NCI-H526 (cell line): ENCODE results near the gene CIDEA.
"Not testable (repeated sequence)": the region's sequence is repeated elsewhere in the genome, so short reads cannot be mapped to it uniquely, and the experiment has no call there.

Experiments
- DNase-seq, 2 experiments: peaks; one replicate each; lab custom pipeline; 2025; lab: John Stamatoyannopoulos, UW

Gene CIDEA, protein sequence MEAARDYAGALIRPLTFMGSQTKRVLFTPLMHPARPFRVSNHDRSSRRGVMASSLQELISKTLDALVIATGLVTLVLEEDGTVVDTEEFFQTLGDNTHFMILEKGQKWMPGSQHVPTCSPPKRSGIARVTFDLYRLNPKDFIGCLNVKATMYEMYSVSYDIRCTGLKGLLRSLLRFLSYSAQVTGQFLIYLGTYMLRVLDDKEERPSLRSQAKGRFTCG

DNA sequence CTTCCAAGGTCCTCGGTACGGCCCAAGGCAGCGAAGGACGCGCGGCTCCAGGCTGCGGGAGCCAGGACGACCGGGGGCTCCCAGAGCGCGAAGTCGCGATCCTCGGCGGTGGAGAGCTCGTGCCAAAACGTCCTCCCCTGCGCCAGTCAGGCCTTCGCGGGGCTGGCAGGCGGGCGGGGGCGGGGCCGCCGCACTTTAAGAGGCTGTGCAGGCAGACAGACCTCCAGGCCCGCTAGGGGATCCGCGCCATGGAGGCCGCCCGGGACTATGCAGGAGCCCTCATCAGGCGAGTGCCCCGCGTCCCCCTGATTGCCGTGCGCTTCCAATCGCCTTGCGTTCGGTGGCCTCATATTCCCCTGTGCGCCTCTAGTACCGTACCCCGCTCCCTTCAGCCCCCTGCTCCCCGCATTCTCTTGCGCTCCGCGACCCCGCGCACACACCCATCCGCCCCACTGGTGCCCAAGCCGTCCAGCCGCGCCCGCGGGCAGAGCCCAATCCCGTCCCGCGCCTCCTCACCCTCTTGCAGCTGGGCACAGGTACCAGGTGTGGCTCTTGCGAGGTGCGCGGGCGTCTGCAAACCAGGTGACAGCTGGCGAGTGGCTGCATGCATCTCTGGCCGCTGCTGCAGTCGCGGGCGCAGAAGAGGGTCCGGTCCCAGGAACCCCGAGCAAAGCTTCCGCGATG is at the start of gene CIDEA:
Gene CIDEA, plus strand, starts transcription at position 226 of the 684 bp plus-strand sequence. Its CDS starts 23 bp downstream, at position 249.
- peak in 1 of 2 experiments; percentile 34 for DNase-seq

DNA sequence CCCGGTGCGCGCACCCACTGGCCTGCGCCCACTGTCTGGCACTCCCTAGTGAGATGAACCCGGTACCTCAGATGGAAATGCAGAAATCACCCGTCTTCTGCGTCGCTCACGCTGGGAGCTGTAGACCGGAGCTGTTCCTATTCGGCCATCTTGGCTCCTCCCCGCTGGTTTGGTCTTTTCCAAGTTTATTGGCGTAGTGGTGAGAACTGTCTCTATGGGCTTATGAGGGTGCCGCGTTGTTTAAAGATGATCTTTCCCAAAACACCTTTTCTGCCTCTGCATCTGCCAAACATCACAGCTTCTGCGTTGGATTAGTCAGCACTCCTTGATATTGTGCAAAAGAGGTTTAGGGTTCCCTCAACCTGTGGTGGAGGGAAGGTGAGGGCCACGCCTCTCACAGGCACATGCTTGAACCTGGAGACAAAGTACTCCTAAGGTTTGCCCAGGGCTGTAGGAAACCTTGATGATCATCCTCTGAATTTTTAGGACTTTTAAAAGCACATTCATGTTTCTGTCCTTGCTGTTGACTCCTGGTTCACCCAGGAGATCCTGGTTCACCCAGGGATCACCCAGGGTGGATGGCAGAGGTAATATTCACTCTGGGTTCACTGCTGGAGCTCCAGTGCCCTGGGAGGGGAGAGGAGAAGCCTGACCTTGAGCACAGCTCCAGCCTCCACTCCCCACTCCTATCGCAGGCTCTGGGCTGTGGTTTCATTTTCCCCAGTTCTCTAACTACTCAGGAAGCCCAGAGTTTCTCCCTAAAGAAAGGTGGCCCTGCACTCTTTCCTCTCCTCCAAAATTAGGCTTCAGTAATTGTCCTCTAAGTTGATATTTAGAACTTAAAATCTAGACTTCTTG is 45.6 kb upstream of the CIDEA start:
- peak in 1 of 2 experiments; percentile 3 for DNase-seq

DNA sequence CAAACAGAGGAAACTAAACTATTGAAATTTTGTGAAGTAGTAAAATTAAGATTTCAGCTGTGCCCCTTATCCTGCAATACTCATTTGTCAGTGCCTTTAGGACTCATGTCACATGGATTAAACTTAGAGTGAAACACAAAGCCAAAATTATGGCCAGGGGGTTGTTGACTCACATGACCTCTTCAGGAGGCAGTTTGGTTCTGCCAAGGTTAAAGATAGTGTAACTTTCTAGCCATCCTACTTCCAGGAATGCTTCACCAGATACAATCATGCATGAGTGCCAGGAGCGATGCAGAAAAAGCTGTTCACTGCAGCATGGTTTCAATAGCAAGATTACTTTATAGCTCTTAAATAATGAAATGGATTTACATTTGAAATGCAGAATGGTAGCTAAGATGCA is 41.9 kb upstream of the CIDEA start:
- not testable (repeated sequence) for DNase-seq

DNA sequence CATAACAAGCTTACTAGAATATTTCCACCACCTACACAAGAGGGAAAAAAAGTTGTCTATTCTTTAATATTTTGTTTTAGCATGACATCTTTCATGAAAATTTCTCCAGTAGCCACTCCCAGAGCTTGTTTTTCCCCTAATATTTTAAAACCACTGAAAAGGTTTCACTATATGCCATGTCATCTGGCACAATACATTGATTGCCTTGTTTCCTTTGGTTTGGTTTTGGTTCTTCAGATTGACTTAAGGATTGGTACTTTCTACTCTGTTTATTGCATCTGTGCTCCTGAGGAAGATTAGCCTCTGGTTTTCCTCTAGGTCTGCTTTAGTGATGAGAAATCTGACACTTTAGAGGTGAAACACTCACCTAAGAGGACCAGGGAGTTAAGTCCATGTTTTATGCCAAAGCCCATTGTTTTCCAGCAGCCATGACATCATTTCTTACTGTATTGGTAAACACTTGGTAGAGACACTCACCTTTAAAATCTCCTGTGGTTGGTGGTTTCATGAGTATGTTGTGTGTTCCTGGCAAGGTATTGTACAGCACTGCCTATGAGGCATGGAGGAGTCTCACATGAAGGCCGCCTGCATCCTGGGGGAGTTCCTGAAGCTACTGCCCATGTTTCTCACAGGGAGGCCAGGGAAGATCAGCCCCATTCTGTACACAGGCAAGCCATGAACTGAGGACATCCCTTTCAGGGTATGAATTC is 39.7 kb upstream of the CIDEA start:
- DNase-seq, result not testable (repeated sequence)

DNA sequence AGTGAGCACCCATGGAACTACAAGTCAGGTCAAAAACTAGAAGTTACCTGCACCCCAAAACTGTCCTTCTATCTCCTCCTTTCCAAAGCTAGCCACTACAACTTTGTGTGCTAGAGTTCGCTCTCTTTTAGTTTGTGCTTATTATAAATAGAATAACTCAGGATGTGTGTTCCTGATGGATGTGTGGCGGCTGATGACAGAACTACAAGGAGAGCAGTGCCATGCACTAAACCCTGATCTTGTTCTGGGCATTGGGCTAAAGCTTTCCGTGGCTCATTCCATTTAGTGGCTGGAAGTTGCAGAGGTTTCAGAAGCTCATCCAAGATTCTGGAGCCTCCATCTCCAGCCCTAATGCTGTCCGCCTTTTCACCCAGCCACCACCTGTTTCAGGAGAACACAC is 37.7 kb upstream of the CIDEA start:
- not testable (repeated sequence) for DNase-seq

DNA sequence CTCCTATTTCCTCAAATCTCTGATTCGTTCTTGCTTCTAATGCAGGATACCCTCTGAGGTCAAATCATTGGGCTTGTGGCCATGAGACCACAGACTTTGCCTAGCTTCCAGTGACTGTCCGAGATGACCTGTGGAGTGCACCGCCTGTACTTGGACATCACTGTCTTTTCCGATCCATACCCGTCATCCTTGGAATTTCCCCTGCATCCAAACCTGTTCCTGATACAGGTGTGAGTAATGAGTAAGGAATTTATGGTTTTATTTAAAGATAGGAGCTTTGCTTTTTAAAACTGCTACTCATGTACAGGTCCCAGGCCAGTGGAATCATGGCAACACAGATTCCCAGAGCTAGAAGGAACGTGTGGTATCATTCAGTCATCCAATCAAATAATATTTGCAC is 35.6 kb upstream of the CIDEA start:
- DNase-seq, result not testable (repeated sequence)

DNA sequence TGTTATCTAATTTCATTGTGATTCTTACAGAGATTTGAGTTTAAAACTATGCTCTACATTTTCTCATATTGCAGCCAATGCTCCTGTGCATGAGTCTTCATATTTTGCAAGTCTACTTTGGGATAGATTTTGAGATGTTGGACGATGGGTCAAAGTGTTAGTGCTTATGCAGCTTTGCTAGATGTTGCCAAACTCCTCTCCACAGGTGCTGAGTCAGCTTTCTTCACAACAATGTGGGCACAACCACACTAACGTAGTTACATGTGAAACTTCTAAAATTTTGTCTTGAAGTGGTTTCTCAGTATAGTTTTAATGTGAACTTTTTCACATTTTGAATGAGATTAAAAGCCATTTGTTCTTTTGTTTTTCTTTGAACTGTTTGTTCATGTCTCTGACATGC is 32.1 kb upstream of the CIDEA start:
- DNase-seq, result not testable (repeated sequence)

DNA sequence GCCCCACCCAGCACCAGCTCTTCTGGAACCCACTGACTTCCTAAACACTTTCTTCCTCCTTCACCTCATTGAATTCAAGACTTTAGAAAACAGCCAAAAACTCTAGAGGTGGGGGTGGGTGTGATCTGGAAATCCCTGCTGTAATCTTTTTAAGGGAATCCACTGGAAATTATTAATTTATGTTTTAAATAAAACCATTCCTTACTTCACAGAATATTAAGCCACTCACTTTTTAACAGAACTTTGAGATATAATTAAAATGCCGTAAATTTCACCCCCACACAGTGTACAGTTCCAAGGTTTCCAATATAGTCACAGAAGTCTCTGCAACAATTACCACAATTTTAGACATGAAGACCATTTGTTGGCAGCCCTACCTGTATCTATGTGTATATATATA is 30.8 kb upstream of the CIDEA start:
- not testable (repeated sequence) for DNase-seq

DNA sequence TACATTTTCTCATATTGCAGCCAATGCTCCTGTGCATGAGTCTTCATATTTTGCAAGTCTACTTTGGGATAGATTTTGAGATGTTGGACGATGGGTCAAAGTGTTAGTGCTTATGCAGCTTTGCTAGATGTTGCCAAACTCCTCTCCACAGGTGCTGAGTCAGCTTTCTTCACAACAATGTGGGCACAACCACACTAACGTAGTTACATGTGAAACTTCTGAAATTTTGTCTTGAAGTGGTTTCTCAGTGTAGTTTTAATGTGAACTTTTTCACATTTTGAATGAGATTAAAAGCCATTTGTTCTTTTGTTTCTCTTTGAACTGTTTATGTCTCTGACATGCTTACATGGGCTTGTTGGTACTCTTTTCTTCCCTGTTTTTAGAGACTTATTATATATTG is 27.4 kb upstream of the CIDEA start:
- DNase-seq, result not testable (repeated sequence)

DNA sequence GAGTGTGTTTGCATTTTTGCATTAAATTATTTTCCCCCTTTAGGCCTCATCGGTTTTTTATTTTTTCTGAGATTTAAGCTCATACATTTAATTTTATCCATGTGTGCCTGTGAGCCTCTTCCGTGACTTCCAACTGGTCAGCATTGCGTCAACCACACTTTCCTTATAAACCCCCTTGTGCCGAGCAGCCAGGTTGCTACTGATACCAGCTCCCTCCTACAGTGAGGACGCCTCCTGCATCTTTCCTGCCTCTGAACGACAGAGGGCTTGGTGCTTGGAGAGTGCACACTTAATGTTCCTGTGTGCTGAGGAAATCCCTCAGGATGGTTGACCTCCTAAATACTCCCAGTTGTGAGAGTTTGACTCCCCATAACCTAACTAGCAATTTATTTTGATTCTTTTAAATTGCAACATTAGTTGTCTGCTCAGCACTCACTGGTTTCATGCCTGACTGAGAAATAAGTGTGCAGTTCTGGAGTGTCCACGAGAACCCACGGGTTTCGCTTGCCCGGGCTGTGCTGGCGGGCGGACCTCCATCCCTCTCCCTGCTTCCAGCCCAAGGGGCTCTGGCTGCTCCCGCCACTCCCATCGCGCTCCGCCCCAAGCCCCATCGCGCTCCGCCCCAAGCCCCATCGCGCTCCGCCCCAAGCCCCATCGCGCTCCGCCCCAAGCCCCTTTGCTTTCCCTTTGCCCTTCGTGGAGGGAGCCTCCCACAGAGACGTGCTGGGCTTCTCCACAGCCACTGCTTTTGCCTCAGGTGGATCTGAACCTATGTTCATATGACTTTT is 26.6 kb upstream of the CIDEA start:
- not testable (repeated sequence) for DNase-seq

DNA sequence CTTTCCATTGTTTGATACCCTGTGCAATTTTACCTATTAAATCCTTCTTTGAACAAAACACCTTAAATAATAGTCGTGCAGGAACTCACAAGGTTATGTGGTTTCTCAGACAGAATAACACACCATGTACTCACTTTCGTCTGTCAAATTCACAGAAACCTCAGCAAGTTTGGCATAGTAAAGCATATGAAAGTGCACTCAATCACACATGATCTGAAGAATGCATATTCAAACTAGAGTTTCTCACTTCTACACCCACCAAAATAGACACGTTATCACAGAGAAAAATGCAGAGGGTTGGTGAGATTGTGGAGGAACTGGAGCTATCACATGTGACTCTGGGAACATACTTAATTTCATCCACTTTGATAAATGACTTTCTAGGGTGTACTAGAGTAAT is 25.9 kb upstream of the CIDEA start:
- DNase-seq, result not testable (repeated sequence)

DNA sequence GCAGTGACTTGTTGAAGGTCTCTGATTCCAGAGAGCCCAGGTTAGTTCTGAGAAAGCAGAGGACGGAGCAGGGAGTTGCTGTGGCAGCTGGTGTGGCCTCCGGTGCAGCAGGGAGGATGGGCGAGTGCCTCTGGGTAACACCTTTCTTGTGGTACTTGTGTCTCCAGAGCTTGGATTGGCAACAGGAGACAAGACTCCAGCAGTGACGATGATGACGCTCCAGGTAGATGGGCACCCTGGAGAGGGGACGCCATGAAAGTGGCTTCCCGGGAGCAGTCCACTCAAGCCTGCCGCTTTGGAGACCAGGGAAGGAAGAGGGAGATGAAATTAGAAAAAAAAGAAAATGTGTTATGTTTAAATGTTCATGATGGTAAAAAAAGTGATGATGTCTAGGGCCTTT is 23.6 kb upstream of the CIDEA start:
- DNase-seq, result not testable (repeated sequence)

DNA sequence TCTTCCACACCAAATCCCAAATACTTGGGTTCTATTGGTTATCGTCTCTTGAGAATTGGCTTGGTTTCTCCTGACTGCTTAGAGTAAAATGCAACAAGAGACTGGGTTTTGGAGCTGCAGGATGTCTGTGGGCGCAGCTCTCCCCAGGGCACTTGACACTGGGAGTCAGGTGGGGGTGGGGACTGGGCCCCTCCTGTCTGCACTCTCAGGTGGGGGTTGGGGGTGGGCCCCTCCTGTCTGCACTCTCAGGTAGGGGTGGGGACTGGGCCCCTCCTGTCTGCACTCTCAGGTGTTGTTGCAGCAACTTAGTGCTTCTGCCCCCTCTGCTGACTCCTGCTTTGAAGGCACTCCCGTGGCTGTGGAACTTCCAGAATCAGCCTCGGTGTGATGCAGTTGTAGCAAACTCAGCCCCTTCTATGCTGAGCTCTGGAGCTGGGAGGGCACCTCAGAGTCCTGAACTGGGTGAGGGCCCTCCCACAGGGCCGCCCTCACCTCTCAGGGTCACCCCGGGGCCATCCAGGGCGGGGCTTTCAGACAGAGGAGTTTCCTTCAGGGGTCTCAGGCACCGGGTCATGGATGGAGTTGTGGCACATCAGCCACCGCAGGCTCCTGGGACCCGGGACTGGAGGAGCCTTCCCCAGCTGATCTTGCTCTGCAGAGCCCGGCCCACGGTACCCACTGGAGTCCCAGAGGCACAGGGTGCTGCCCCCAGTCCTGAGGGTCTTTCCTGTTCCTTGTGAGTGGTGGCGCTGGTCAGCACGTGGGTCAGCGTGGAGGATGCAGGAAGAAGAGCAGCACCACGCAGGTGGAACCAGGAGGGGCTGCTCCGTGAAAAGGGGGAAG is 22.9 kb upstream of the CIDEA start:
- no peak for DNase-seq

DNA sequence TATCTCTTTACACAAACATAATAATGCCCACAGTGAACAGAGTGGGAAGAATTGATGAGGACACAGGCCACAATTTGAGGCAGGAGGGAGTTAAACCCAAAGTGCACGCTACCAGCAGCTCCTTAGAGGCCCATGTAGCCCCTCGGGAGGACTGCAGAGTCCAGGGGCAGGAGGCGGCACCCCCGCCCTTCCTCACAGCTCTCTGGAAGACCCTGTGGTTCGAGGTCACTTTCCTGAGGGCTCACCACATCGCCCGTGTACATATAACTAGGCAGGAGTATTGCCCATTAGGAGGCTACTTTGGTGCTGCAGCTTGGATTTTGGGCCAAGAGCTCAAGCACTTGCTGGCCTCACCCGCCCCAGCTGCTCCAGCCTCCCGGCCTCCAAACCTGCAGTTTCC is 22.2 kb upstream of the CIDEA start:
- DNase-seq, result no peak

DNA sequence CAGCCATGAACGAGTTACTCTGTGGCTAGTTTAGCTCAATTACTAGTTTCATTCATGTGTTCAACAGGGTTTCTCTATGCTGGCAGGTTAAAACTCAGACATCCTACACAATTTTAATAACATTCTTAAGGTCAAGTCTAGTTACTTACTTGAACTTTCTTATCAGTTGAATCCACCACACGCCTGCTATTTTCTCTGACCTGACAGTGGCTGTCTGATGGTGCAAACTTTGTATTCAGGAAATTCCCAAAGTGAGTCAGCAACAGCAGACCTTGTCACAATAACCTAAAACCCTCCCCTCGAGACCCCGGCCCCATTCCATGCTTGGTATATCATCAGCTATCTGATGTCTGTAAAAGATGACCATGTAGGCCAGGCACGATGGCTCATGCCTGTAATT is 20.8 kb upstream of the CIDEA start:
- no peak for DNase-seq

DNA sequence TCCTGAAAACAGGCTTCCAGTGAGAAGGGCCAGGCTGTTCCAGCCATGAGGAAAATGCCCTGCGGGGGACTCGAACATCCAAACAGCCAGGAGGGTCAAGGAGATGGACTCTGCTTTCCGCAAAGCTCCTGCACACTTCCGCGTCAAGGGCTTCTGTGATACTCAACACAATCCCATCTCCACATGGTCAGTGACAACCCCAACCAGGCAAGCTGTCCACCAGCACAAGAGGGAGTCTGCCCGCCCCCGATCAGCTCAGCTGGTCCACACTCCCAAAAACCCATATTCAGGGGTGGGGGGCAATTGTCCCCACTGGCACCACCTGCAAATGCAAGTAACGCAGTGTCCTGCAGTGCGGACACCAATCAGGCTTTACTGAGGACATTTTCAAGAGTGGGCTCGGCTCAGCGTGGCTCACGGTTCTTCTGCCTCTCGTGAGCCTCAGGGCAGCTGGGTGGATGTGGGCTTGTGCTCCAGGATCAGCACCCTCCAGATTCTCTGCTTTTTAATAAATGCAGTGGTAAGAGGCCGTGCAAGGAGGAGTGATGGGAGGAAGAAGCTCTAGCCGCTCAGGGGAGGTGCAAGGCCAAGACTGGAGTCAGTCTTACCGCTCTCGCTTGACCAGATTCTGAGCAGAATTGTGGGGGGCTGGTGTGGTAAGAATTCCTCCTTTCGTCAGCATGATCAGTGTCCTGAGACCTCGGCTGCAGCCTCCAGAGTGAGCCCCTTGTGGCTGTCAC is 19.5 kb upstream of the CIDEA start:
- no peak for DNase-seq

DNA sequence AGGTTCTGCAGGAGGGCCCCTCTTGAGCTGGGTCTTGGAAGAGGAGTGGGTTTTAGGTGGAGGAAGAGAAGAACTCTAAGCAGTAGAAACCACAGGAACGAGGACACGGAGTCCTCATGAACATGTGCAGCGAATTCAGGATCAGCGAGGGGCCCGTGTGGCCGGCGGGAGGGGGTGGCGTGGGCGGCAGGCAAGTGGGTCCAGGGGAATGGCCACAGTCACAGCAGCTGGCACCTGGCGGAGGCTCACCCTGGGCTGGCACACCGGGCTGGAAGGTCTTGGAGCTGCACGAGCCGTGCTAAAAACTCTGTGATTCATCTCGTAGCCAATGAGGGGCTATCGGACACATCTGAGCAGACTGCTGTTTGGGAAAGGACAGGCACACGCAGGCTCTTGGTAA is 18.0 kb upstream of the CIDEA start:
- DNase-seq, result no peak

DNA sequence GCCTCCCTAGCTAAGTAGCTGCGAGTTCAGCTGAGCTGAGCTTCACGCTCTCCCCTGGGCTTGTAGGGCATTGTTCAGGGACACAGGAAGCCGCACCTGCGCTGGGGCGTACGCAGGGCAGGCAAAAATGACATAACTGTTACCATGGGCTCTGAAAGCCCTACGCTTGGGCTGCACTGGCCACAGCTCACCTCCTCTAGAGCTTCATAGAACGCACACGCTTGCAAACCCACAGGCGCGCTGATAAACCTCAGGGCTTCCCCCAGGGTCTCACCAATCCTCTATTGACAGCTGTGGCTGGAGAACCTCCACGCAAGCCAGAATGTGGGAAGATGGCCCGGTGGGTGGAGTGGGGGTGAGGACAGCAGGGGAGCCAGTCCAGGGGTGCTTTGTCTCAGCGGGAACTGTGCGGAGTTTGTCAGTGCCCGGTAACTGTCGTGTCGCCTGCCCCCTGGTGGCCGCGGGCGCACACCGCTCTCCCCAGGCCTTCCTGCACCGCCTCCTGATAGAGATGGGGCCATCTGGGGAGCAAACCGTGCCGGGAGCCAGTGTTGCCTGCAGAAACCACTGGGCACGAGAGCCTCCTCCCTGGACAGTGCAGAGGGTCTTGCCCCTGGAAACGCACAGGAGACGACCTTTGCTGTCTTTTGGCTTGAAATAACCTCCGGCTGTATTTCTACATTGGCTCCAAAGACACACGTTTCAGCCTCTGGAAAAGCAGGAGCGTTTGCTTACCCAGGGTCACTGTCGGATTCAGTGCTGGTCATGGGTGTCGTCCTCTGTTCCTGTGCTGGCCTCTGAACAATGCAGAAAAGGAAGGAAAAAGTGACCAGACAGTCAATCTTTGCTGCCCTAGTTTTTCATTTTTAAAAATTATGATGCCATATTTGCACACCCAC is 17.0 kb upstream of the CIDEA start:
- peak in 1 of 2 experiments; percentile 63 for DNase-seq

DNA sequence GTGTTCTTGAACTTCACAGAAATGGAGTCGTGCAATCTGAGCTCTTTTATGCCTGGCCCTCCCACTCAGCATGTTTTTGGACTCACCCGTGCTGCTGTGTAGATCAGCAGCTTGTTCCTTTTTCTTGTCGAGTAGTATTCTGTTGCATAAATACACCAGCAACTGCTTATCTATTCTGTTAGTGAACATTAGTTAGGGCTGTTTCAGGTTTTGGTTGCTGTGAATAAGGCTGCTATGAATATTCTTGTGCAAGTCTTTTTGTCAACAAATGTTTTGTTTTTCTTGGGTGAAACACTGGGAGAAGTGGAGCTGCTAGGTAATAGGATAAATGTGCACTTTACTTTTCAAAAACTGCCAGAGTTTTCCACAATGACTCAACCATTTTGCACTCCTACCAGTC is 15.3 kb upstream of the CIDEA start:
- DNase-seq, result no peak
